K562 (cell line): ENCODE measurements around the gene CTRB2. TPM values are rescaled to one million over a fixed set of nuclear protein-coding genes. Genes with fewer than 3 reads are reported as not detected.

Experiments
- ATAC-seq: fragments of 200-7000 bp; cut with Tn5 transposase; 3 replicates; pipeline ENCODE4 v1.9.1; 2020; ENCODE audit warnings: moderate library complexity
- BruUV-seq: library from RNA; stranded (reverse); fragments of 400-500 nt; replicated peaks from 2 replicates; lab custom pipeline; 2021; lab: Mats Ljungman, UMichigan
- CTCF ChIA-PET: fragments of 300-600 bp; formaldehyde crosslinking; extraction: SDS; loops from one replicate; lab custom pipeline; 2021; ENCODE audit warnings: low intra/inter-chr PET ratio; lab: Yijun Ruan, JAX
- POLR2A ChIA-PET: fragments of 300-600, 350-650 bp; sonication (Branson Sonifier 250); formaldehyde crosslinking; extraction: SDS; loops from one replicate; lab custom pipeline; 2021; ENCODE audit warnings: antibody characterized with exemption, inconsistent platforms; lab: Yijun Ruan, JAX
- DNase-seq, 4 experiments: peaks; one replicate each; pipeline versions ENCODE4 v3.0.0 to v3.0.0-alpha.2; 2011 to 2018; ENCODE audit warnings: low spot score in 3 of 4, mixed read lengths in 3 of 4; ENCODE audit errors: extremely low read depth in 1 of 4
- FAIRE-seq: peaks from 2 replicates; lab custom pipeline; 2011; peaks lifted over from hg19 to GRCh38; lab: Jason Lieb, UNC
- H2AFZ ChIP-seq: 2 replicates; pipeline ENCODE4 v1.6.0; 2011; ENCODE audit warnings: low read depth, low read length, control low read depth, inconsistent platforms
- H3K27ac ChIP-seq: fragments of 200-600 bp; 3 replicates; pipeline ENCODE4 v1.8.0; 2011; ENCODE audit warnings: low read depth, mild to moderate bottlenecking, control low read depth, inconsistent platforms, low read length, moderate library complexity, mixed read lengths; ENCODE audit errors: extremely low read depth
- H3K27me3 ChIP-seq, 2 experiments: fragments of 300-600 bp in 1 of 2; 2 replicates in 1 of 2; 3 replicates in 1 of 2; pipeline versions ENCODE4 v1.6.0 to v1.8.0; 2011; ENCODE audit warnings: inconsistent platforms in 2 of 2, low read length in 2 of 2, mild to moderate bottlenecking in 1 of 2, mixed read lengths in 1 of 2, moderate library complexity in 1 of 2; ENCODE audit not compliant: control insufficient read depth in 2 of 2, insufficient read depth in 2 of 2
- H3K36me3 ChIP-seq: fragments of 300-600 bp; 3 replicates; pipeline ENCODE4 v1.8.0; 2011; ENCODE audit warnings: mild to moderate bottlenecking, low read length, inconsistent platforms; ENCODE audit not compliant: control insufficient read depth, insufficient read depth
- H3K4me1 ChIP-seq, 2 experiments: fragments of 200-600 bp in 1 of 2; replicated peaks in 1 of 2; 2 replicates in 1 of 2; 3 replicates in 1 of 2; pipeline versions ENCODE4 v1.5.1 to v1.8.0; 2011; ENCODE audit warnings: inconsistent platforms in 2 of 2, low read length in 2 of 2, mild to moderate bottlenecking in 1 of 2, mixed read lengths in 1 of 2, moderate library complexity in 1 of 2; ENCODE audit not compliant: control insufficient read depth in 2 of 2, insufficient read depth in 2 of 2
- H3K4me2 ChIP-seq: 2 replicates; pipeline ENCODE4 v1.6.1; 2011; ENCODE audit warnings: low read length, control low read depth, inconsistent platforms, mixed read lengths; ENCODE audit not compliant: insufficient read depth
- H3K4me3 ChIP-seq: fragments of 200-600 bp; sonication (generic), shearing (Covaris generic); 2 replicates; pipeline ENCODE4 v1.5.1; 2016; ENCODE audit warnings: control low read depth, inconsistent platforms
- H3K79me2 ChIP-seq: fragments of 200-600 bp; 3 replicates; pipeline ENCODE4 v1.8.0; 2011; ENCODE audit warnings: low read length, inconsistent platforms; ENCODE audit not compliant: control insufficient read depth, insufficient read depth
- H3K9ac ChIP-seq, 2 experiments: 2 replicates each; pipeline versions ENCODE4 v1.6.0 to v1.6.1; 2011; ENCODE audit warnings: low read depth in 2 of 2, low read length in 2 of 2, control low read depth in 1 of 2, inconsistent platforms in 1 of 2, mild to moderate bottlenecking in 1 of 2, mixed read lengths in 1 of 2; ENCODE audit not compliant: insufficient read depth in 1 of 2
- H3K9me1 ChIP-seq: one replicate; pipeline ENCODE4 v1.6.0; 2011; ENCODE audit warnings: inconsistent platforms, mild to moderate bottlenecking, low read length, moderate library complexity; ENCODE audit not compliant: control insufficient read depth, insufficient read depth
- H3K9me3 ChIP-seq: replicated peaks from 2 replicates; pipeline ENCODE4 v1.5.1; 2011; ENCODE audit warnings: low read depth, low read length, inconsistent platforms; ENCODE audit not compliant: control insufficient read depth, insufficient read depth
- H4K20me1 ChIP-seq: replicated peaks from 2 replicates; pipeline ENCODE4 v1.6.1; 2011; ENCODE audit warnings: low read length, inconsistent platforms, mixed read lengths; ENCODE audit not compliant: control insufficient read depth, insufficient read depth
- ARHGAP35 ChIP-seq: fragments of 450-650 bp; IDR thresholded peaks from 2 replicates; pipeline ENCODE4 v1.6.1; 2018; ENCODE audit not compliant: partially characterized antibody
- C11orf30 ChIP-seq: fragments of 450-650 bp; IDR thresholded peaks from 2 replicates; pipeline ENCODE4 v1.6.1; 2016; ENCODE audit warnings: low read depth, mild to moderate bottlenecking
- CREB1 ChIP-seq, 2 experiments: sonication (generic) in 1 of 2; formaldehyde crosslinking in 1 of 2; IDR thresholded peaks; 2 replicates each; pipeline versions ENCODE4 v1.6.1 to v1.8.0; 2012 to 2022; ENCODE audit warnings: inconsistent platforms in 1 of 2, mild to moderate bottlenecking in 1 of 2, missing genetic modification reagents in 1 of 2, moderate library complexity in 1 of 2
- EZH2 ChIP-seq: IDR thresholded peaks from 2 replicates; pipeline ENCODE4 v1.6.1; 2012; ENCODE audit warnings: low read depth, mild to moderate bottlenecking, inconsistent platforms, low read length, borderline replicate concordance
- HMGN3 ChIP-seq: IDR thresholded peaks from 2 replicates; pipeline ENCODE4 v1.6.1; 2011; ENCODE audit warnings: borderline replicate concordance, low read depth, mild to moderate bottlenecking, mixed read lengths, low read length; ENCODE audit not compliant: insufficient read length; ENCODE audit errors: extremely low read depth
- L3MBTL2 ChIP-seq: fragments of 450-650 bp; IDR thresholded peaks from 2 replicates; pipeline ENCODE4 v1.6.1; 2016; ENCODE audit warnings: mild to moderate bottlenecking, moderate library complexity
- MAFF ChIP-seq: IDR thresholded peaks from 2 replicates; pipeline ENCODE4 v1.6.1; 2012; ENCODE audit warnings: low read length, improper control_type of control experiment
- MEF2D ChIP-seq: conservative IDR thresholded peaks from 2 replicates; pipeline ENCODE4 v1.6.1; 2016; ENCODE audit warnings: low read depth, missing genetic modification characterization, missing compliant biosample characterization
- PBX2 ChIP-seq, 2 experiments: IDR thresholded peaks in 1 of 2; conservative IDR thresholded peaks in 1 of 2; 2 replicates each; pipeline ENCODE4 v1.6.1; 2016; ENCODE audit warnings: low read depth in 2 of 2, mild to moderate bottlenecking in 1 of 2, missing compliant biosample characterization in 1 of 2, missing genetic modification characterization in 1 of 2, moderate library complexity in 1 of 2
- POU5F1 ChIP-seq: fragments of 150-350 bp; IDR thresholded peaks from 2 replicates; pipeline ENCODE4 v1.6.1; 2014; ENCODE audit warnings: borderline replicate concordance, low read length, low read depth, mild to moderate bottlenecking; ENCODE audit not compliant: partially characterized antibody
- STAT5A ChIP-seq: IDR thresholded peaks from 2 replicates; pipeline ENCODE4 v1.6.1; 2012; ENCODE audit warnings: low read length, inconsistent platforms, borderline replicate concordance
- TAL1 ChIP-seq: fragments of 450-650 bp; IDR thresholded peaks from 2 replicates; pipeline ENCODE4 v1.6.1; 2016; ENCODE audit warnings: mild to moderate bottlenecking
- TEAD4 ChIP-seq, 2 experiments: sonication (generic) in 1 of 2; formaldehyde crosslinking in 1 of 2; IDR thresholded peaks; 2 replicates each; pipeline versions ENCODE4 v1.6.1 to v1.8.0; 2012 to 2022; ENCODE audit warnings: borderline replicate concordance in 1 of 2, inconsistent platforms in 1 of 2, low read length in 1 of 2, mild to moderate bottlenecking in 1 of 2, missing genetic modification reagents in 1 of 2
- ZKSCAN1 ChIP-seq: fragments of 150-350 bp; IDR thresholded peaks from 2 replicates; pipeline ENCODE4 v1.6.1; 2016; ENCODE audit warnings: low read depth, low read length
- ZNF134 ChIP-seq: fragments of 250-450 bp; sonication (Bioruptor Pico); conservative IDR thresholded peaks from 2 replicates; pipeline ENCODE4 v1.4.0; 2020
- ZNF184 ChIP-seq: sonication (generic); formaldehyde crosslinking; IDR thresholded peaks from 2 replicates; pipeline ENCODE4 v1.5.0; 2020; ENCODE audit warnings: missing genetic modification reagents
- ZNF57 ChIP-seq: fragments of 450-650 bp; formaldehyde crosslinking; IDR thresholded peaks from 2 replicates; pipeline ENCODE4 v1.4.0; 2020; ENCODE audit warnings: mild to moderate bottlenecking, moderate library complexity
- ZNF76 ChIP-seq: fragments of 250-450 bp; sonication (Bioruptor Pico); IDR thresholded peaks from 2 replicates; pipeline ENCODE4 v1.4.0; 2020; ENCODE audit warnings: mild to moderate bottlenecking, moderate library complexity, borderline replicate concordance
- ZNF77 ChIP-seq: fragments of 250-450 bp; sonication (Bioruptor Pico); IDR thresholded peaks from 2 replicates; pipeline ENCODE4 v1.5.0; 2020
- WGBS: fragments of 100-300 bp; shearing (Covaris generic); methylation state at CpG from one replicate; pipeline ENCODE4 v1.1.6; 2016; ENCODE audit warnings: low coverage, mixed read lengths; ENCODE audit not compliant: insufficient coverage; ENCODE audit errors: missing lambda C conversion rate; 5-methylcytosine and 5-hydroxymethylcytosine counted together
- in situ Hi-C: fragments of 300-500 bp; cut with MboI; formaldehyde crosslinking; loops from 4 replicates; pipeline ENCODE4 v1.15.0; 2018; ENCODE audit warnings: inconsistent platforms, mixed read lengths
- intact Hi-C: fragments of 100-400 bp; cut with micrococcal nuclease; formaldehyde crosslinking; loops from 2 replicates; pipeline ENCODE4 v1.14.2; 2022
- polyA plus RNA-seq, 8 experiments: library from polyadenylated mRNA; depleted of rRNA in 4 of 8; stranded (reverse) in 5 of 8; unstranded in 3 of 8; fragments of >200 nt; fragmentation: Nextera tagmentation in 2 of 8; fragmentation: Illumina TruSeq in 1 of 8; extraction: Ambion mirVana in 2 of 8; extraction: Trizol in 1 of 8; gene quantifications; 2 replicates each; pipeline versions ENCODE4 v1.2.1 to v1.2.3, GENCODE V29; 2011 to 2014; ENCODE audit warnings: inconsistent platforms in 1 of 8, missing spikeins in 1 of 8
- total RNA-seq, 7 experiments: library from RNA; depleted of rRNA in 6 of 7; stranded (reverse); fragments of >200 nt in 6 of 7; fragmentation: Illumina TruSeq in 2 of 7; extraction: Trizol in 2 of 7; gene quantifications; 2 replicates each; pipeline versions ENCODE4 v1.2.1 to v1.2.3, GENCODE V29; 2011 to 2021; ENCODE audit warnings: low replicate concordance in 1 of 7

Gene CTRB2
- total and polyA plus RNA-seq, 9 of the 15 experiments (the other 6 are each of a cell fraction or from before 2014, with no cell fraction given): 5.1 TPM; not detected in 8

DNA sequence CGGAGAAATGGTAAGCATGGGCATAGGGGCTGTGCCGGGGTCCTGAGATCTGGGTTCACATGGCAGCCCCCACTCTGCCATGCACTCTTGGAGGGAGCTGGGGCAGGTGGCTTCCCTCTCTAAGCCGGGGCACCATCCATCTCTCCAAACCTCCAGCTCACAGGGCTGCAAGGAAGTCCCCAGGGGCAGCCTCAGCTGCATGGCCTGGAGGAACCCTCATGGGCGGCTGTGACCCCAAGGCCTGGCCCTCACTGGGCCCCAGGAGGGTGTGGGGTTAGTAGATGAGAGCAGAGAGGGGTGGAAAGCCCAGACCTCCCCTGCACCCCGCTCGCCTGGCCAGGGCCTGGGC is 2.6 kb downstream of the CTRB2 start:
- Histone ChIP-seq H3K9ac (no peak overlapping the region), H3K4me3 (no peak overlapping the region), H3K27me3 (peaks cover 35 to 58% of the 10 kb centered on the region in 2 experiments), H3K9me3 (no peaks in the 10 kb centered on the region), H3K79me2 (no peaks in the 10 kb centered on the region), H3K4me1 (peaks cover 0 to 15% of the 10 kb centered on the region in 2 experiments; a peak in 2 of 5 replicates), H3K9me1 (no peaks in the 10 kb centered on the region), H3K4me2 (no peak overlapping the region), H3K36me3 (no peaks in the 10 kb centered on the region), H3K27ac (no peak overlapping the region), H4K20me1 (no peaks in the 10 kb centered on the region), H2AFZ (no peak overlapping the region)
- ATAC-seq: no peak; the same call in 2 of the 3 replicates
- no peak for TF ChIP-seq EZH2
- TF ChIP-seq C11orf30: no peak
- no peak for TF ChIP-seq MEF2D (tag)
- no peak for TF ChIP-seq ZNF134 (CRISPR knock-in tag)
- no peak for TF ChIP-seq ZKSCAN1
- TF ChIP-seq ZNF57 (CRISPR knock-in tag): no peak
- TF ChIP-seq TEAD4 (IDR thresholded peaks at IDR 0.05; ENCODE audit: low read length): no peak
- no peak for TF ChIP-seq TEAD4 (CRISPR knock-in tag; IDR thresholded peaks at IDR 0.05; ENCODE audit: borderline replicate concordance)
- no peak for TF ChIP-seq ARHGAP35
- TF ChIP-seq MAFF: no peak
- no peak for TF ChIP-seq CREB1 (IDR thresholded peaks at IDR 0.05)
- TF ChIP-seq CREB1 (CRISPR knock-in tag; IDR thresholded peaks at IDR 0.05): no peak
- no peak for TF ChIP-seq ZNF77 (CRISPR knock-in tag)
- TF ChIP-seq L3MBTL2: no peak
- no peak for TF ChIP-seq TAL1
- no peak for TF ChIP-seq ZNF184 (CRISPR knock-in tag)
- no peak for TF ChIP-seq HMGN3
- TF ChIP-seq PBX2 (CRISPR knock-in tag; IDR thresholded peaks at IDR 0.05; ENCODE audit: low read depth): no peak
- TF ChIP-seq PBX2 (tag; conservative IDR thresholded peaks at IDR 0.05; ENCODE audit: low read depth): no peak
- TF ChIP-seq STAT5A: no peak
- TF ChIP-seq ZNF76 (CRISPR knock-in tag): no peak
- TF ChIP-seq POU5F1: no peak
- FAIRE-seq: no peak
- intact Hi-C loops: no loop called here
- DNase-seq: no peak
- 4% methylated on average over 6 of the region's 6 CpGs for WGBS
- no TSS peak for BruUV-seq
- CTCF ChIA-PET: no interaction called here
- POLR2A ChIA-PET: no interaction called here
- in situ Hi-C loops: loop anchor here (5.0 to 25.0 kb wide), 3 partner anchors 183 to 1983 kb away; partner anchors contain the start of genes MON1B and SYCE1L
